GM10266 (cell line): ENCODE measurements around the gene POLE.
"Not testable (repeated sequence)": the region's sequence is repeated elsewhere in the genome, so short reads cannot be mapped to it uniquely, and the experiment has no call there.

Experiments
- DNase-seq: peaks from one replicate; pipeline ENCODE4 v3.0.0; 2012; ENCODE audit errors: extremely low spot score
- TF ChIP-seq, protein P1 (sequence below): IDR thresholded peaks from 2 replicates; pipeline ENCODE4 v1.5.1; 2012; ENCODE audit warnings: mild to moderate bottlenecking, low read depth; ENCODE audit not compliant: control insufficient read depth, insufficient read depth; ENCODE audit errors: missing control alignments

POLE gene

DNA sequence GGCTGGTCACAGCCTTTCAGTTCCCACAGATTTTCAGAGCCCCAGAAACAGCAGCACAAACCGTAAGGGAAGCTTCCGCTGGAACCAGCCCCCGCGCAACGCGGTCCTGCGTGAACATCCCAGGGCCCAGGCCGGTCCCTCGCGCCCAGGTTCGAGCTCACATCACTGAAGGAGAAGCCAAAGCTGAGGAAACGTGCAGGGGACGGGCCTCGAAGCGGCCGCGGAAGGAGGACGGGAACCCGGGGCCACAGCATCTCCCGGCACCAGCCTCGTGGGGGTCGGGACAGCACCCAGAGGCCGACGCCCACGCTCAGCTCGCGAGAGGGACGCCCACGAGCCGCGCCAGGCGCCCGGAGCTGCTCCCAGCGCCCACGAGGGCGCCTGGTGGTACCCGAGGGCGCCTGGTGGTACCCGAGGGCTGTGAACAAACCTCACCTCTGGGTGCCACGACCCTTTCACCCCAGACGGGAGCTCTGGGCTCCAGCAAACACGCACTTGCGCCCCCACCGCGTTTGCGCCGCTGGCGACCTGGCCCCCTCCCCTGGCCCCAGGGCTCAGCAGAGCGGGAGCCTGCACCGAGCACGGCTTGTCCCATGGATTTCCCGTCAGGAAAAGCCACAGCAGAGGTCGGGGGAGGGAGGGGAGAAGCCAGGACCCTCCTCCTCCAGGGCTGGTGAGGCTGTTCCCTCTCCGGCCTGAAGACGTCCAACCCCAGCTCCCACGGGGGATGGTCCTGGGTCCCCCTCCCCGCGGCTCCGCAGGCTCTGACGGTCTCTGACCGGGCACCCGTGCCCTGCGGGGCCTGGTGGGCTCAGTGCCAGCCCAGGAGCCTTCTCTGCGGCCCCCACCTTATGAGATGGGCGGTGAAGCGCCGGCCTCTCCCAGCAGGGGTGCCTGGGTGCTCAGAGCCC lies 83.6 kb downstream of the POLE start:
- no peak for DNase-seq
- TF ChIP-seq, protein P1, sequence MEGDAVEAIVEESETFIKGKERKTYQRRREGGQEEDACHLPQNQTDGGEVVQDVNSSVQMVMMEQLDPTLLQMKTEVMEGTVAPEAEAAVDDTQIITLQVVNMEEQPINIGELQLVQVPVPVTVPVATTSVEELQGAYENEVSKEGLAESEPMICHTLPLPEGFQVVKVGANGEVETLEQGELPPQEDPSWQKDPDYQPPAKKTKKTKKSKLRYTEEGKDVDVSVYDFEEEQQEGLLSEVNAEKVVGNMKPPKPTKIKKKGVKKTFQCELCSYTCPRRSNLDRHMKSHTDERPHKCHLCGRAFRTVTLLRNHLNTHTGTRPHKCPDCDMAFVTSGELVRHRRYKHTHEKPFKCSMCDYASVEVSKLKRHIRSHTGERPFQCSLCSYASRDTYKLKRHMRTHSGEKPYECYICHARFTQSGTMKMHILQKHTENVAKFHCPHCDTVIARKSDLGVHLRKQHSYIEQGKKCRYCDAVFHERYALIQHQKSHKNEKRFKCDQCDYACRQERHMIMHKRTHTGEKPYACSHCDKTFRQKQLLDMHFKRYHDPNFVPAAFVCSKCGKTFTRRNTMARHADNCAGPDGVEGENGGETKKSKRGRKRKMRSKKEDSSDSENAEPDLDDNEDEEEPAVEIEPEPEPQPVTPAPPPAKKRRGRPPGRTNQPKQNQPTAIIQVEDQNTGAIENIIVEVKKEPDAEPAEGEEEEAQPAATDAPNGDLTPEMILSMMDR: no peak

GRCh38 chr12:132602572-132603239 lies 84.4 kb downstream of the POLE start:
- DNase-seq: no peak
- TF ChIP-seq, protein P1: no peak

DNA sequence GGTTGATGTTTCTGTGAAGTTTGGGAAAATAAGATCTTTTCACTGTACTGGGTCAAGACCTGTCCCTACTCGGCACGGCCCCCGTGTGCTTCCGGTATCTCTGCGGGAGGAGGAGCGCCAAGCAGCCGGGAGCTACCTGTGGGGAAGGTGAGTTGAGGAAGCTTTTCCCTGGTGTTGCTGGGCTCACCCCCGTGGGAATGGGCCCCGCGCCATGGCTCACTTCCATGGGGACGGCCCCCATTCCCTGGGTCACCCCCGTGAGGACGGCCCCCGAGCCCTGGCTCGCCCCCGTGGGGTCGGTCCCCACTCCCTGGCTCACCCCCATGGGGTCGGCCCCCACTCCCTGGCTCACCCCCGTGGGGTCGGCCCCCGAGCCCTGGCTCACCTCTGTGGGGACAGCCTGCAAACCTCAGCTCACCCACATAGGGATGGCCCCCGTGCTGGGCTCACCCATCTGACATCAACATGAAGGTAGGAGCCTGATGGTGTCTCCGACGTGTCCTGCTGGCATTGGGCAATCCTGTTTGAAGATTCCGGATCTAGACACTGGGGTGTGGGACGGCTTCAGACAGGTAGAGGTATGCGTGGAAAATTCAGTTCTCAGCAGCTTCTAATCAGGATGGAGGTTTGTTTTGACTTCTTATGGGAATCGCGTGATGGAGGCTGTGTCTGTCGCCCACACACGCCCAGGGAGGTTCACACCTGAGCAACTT lies 85.8 kb downstream of the POLE start:
- TF ChIP-seq, protein P1: no peak
- DNase-seq: no peak

- peak; percentile 84 for DNase-seq
- TF ChIP-seq, protein P1: peak; percentile 80
Measured at GRCh38 chr12:132600048-132601032, 86.8 kb downstream of the POLE start.

GRCh38 chr12:132599502-132599901 lies 87.6 kb downstream of the POLE start:
- not testable (repeated sequence) for DNase-seq

DNA sequence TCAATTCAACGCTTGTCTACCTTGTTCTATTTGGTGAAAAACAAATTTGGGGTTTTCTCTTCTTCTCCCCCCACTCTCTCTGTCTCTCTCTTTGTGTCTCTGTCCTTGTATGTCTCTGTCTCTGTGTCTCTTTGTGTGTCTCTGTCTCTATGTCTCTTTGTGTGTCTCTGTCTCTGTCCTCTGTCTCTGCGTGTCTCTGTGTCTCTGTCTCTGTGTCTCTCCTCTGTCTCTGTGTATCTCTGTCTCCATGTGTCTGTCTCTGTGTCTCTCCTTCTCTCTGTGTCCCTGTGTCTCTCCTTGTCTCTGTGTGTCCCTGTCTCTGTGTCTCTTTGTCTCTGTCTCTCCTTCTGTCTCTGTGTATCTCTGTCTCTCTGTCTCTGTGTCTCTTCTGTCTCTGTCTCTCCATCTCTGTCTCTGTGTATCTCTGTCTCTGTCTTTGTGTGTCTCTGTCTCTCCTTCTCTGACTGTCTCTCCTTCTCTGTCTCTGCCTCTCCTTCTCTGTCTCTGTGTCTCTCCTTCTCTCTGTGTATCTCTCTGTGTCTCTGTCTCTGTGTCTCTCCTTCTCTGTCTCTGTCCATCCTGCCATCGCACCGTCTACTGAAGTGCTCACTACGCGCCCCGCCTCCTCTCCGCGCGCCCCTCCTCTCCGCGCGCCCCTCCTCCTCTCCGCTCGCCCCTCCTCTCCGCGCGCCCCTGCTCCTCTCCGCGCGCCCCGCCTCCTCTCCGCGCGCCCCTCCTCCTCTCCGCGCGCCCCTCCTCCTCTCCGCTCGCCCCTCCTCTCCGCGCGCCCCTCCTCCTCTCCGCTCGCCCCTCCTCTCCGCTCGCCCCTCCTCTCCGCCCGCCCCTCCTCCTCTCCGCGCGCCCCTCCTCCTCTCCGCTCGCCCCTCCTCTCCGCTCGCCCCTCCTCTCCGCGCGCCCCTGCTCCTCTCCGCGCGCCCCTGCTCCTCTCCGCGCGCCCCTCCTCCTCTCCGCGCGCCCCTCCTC lies 89.5 kb downstream of the POLE start:
- TF ChIP-seq, protein P1: no peak
- DNase-seq: no peak
